ENCODE data around the gene PTCH1. TPM values are rescaled to one million over a fixed set of nuclear protein-coding genes. Genes with fewer than 3 reads are reported as not detected.

PTCH1 gene
- total and polyA plus RNA-seq, 2 experiments from 2014 or later: 21.4 to 34.1 TPM

DNA sequence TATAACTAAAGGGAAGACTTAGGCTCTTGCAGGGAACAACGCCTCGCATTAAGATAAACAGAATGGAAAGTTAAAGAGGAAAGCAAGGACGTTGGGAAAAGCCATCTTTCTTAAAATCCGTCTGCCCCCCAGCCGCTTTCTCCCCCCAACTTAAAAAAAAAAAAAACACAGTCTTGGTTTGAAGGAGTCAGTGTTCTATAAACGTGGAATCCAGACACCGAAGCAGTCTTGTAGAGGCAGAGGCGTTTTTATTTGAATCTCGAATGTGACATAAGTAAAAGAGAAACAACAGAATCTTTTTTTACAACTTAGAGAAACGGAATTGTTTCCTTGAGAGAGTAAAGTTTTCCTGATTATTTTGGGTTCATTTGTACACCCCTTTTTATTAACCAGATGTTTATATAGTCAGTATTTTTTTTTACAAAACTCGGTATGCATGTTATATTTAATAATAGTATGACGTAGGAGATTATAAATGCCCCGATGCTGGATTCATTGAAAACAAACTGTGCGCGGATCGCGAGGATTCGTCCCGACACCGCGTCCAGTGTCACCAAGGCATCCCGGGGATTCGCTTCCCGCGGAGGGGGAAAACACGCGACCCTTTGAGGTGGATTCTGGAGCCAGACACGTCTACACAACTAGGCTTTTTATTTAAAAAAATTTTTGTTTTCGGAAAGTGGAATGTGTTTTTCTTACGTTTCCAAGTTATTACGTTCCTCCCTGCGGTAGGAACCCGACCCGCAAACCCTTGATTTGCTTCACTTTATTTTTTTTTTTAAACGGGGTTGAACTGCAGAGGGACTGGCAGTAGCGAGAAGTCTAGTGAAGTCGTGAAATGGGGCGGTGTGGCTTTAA, 6.7 kb downstream of the PTCH1 start:
- no peaks in the 10 kb centered on the region; the same call in 2 of the 3 replicates for H3K9me3 Mint-ChIP-seq
- Histone ChIP-seq H3K4me3 (peak overlapping the region; percentile 87), H3K4me2 (peak overlapping the region; percentile 85), H3K36me3 (ENCODE audit: insufficient read depth) (no peaks in the 10 kb centered on the region), H3K4me1 (ENCODE audit: insufficient read depth) (peaks cover 24% of the 10 kb centered on the region), H3K27ac (ENCODE audit: low read depth) (peak overlapping the region; percentile 97), H3F3A (replicated peaks; ENCODE audit: low read depth) (peaks cover 16% of the 10 kb centered on the region), H3K9me2 (ENCODE audit: insufficient read depth) (no peaks in the 10 kb centered on the region), H3K27me3 (ENCODE audit: insufficient read depth) (peaks cover 26% of the 10 kb centered on the region), H4K20me1 (replicated peaks; ENCODE audit: insufficient read depth) (no peaks in the 10 kb centered on the region), H3K79me2 (replicated peaks; ENCODE audit: insufficient read depth) (peaks cover 31% of the 10 kb centered on the region), H2AFZ (no peak overlapping the region)
- peak overlapping the region; percentile 91 for H3K4me3 Mint-ChIP-seq
- DNase-seq (ENCODE audit: low spot score) (no peak), ATAC-seq (no peak)
- H3K4me1 Mint-ChIP-seq: peaks cover 42% of the 10 kb centered on the region
- no peaks in the 10 kb centered on the region; the same call in 2 of the 3 replicates for H3K36me3 Mint-ChIP-seq (ENCODE audit: low read depth)
- H3K27ac Mint-ChIP-seq: peak overlapping the region; percentile 53
- H3K27me3 Mint-ChIP-seq (ENCODE audit: insufficient read depth, low read depth, poor library complexity): peaks cover 58% of the 10 kb centered on the region
- TF ChIP-seq POLR2AphosphoS5 (IDR thresholded peaks at IDR 0.05; ENCODE audit: low read depth) (no peak), ZNF331 (CRISPR knock-in tag; IDR thresholded peaks at IDR 0.05; ENCODE audit: low read depth) (no peak), JUNB (IDR thresholded peaks at IDR 0.05; ENCODE audit: unreplicated experiment) (no peak), CREB1 (CRISPR knock-in tag; IDR thresholded peaks at IDR 0.05; ENCODE audit: low read depth) (no peak), EZH2 (IDR thresholded peaks at IDR 0.05; ENCODE audit: low read depth, unreplicated experiment) (no peak), EZH2phosphoT487 (IDR thresholded peaks at IDR 0.05; ENCODE audit: unreplicated experiment) (no peak), NANOG (IDR thresholded peaks at IDR 0.05; ENCODE audit: borderline replicate concordance) (no peak), ZNF114 (CRISPR knock-in tag; IDR thresholded peaks at IDR 0.05) (no peak), STAT1 (IDR thresholded peaks at IDR 0.05; ENCODE audit: unreplicated experiment) (no peak)
- TF ChIP-seq, protein P1, sequence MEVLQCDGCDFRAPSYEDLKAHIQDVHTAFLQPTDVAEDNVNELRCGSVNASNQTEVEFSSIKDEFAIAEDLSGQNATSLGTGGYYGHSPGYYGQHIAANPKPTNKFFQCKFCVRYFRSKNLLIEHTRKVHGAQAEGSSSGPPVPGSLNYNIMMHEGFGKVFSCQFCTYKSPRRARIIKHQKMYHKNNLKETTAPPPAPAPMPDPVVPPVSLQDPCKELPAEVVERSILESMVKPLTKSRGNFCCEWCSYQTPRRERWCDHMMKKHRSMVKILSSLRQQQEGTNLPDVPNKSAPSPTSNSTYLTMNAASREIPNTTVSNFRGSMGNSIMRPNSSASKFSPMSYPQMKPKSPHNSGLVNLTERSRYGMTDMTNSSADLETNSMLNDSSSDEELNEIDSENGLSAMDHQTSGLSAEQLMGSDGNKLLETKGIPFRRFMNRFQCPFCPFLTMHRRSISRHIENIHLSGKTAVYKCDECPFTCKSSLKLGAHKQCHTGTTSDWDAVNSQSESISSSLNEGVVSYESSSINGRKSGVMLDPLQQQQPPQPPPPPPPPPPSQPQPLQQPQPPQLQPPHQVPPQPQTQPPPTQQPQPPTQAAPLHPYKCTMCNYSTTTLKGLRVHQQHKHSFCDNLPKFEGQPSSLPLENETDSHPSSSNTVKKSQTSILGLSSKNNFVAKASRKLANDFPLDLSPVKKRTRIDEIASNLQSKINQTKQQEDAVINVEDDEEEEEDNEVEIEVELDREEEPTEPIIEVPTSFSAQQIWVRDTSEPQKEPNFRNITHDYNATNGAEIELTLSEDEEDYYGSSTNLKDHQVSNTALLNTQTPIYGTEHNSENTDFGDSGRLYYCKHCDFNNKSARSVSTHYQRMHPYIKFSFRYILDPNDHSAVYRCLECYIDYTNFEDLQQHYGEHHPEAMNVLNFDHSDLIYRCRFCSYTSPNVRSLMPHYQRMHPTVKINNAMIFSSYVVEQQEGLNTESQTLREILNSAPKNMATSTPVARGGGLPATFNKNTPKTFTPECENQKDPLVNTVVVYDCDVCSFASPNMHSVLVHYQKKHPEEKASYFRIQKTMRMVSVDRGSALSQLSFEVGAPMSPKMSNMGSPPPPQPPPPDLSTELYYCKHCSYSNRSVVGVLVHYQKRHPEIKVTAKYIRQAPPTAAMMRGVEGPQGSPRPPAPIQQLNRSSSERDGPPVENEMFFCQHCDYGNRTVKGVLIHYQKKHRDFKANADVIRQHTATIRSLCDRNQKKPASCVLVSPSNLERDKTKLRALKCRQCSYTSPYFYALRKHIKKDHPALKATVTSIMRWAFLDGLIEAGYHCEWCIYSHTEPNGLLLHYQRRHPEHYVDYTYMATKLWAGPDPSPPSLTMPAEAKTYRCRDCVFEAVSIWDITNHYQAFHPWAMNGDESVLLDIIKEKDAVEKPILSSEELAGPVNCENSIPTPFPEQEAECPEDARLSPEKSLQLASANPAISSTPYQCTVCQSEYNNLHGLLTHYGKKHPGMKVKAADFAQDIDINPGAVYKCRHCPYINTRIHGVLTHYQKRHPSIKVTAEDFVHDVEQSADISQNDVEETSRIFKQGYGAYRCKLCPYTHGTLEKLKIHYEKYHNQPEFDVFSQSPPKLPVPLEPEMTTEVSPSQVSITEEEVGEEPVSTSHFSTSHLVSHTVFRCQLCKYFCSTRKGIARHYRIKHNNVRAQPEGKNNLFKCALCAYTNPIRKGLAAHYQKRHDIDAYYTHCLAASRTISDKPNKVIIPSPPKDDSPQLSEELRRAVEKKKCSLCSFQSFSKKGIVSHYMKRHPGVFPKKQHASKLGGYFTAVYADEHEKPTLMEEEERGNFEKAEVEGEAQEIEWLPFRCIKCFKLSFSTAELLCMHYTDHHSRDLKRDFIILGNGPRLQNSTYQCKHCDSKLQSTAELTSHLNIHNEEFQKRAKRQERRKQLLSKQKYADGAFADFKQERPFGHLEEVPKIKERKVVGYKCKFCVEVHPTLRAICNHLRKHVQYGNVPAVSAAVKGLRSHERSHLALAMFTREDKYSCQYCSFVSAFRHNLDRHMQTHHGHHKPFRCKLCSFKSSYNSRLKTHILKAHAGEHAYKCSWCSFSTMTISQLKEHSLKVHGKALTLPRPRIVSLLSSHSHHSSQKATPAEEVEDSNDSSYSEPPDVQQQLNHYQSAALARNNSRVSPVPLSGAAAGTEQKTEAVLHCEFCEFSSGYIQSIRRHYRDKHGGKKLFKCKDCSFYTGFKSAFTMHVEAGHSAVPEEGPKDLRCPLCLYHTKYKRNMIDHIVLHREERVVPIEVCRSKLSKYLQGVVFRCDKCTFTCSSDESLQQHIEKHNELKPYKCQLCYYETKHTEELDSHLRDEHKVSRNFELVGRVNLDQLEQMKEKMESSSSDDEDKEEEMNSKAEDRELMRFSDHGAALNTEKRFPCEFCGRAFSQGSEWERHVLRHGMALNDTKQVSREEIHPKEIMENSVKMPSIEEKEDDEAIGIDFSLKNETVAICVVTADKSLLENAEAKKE (CRISPR knock-in tag; IDR thresholded peaks at IDR 0.05): no peak
- TF ChIP-seq, protein P2, sequence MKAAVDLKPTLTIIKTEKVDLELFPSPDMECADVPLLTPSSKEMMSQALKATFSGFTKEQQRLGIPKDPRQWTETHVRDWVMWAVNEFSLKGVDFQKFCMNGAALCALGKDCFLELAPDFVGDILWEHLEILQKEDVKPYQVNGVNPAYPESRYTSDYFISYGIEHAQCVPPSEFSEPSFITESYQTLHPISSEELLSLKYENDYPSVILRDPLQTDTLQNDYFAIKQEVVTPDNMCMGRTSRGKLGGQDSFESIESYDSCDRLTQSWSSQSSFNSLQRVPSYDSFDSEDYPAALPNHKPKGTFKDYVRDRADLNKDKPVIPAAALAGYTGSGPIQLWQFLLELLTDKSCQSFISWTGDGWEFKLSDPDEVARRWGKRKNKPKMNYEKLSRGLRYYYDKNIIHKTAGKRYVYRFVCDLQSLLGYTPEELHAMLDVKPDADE (IDR thresholded peaks at IDR 0.05): no peak
- TF ChIP-seq, protein P3, sequence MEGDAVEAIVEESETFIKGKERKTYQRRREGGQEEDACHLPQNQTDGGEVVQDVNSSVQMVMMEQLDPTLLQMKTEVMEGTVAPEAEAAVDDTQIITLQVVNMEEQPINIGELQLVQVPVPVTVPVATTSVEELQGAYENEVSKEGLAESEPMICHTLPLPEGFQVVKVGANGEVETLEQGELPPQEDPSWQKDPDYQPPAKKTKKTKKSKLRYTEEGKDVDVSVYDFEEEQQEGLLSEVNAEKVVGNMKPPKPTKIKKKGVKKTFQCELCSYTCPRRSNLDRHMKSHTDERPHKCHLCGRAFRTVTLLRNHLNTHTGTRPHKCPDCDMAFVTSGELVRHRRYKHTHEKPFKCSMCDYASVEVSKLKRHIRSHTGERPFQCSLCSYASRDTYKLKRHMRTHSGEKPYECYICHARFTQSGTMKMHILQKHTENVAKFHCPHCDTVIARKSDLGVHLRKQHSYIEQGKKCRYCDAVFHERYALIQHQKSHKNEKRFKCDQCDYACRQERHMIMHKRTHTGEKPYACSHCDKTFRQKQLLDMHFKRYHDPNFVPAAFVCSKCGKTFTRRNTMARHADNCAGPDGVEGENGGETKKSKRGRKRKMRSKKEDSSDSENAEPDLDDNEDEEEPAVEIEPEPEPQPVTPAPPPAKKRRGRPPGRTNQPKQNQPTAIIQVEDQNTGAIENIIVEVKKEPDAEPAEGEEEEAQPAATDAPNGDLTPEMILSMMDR (conservative IDR thresholded peaks at IDR 0.05; ENCODE audit: low read depth in 2 of 2): no peak
- TF ChIP-seq, protein P4, sequence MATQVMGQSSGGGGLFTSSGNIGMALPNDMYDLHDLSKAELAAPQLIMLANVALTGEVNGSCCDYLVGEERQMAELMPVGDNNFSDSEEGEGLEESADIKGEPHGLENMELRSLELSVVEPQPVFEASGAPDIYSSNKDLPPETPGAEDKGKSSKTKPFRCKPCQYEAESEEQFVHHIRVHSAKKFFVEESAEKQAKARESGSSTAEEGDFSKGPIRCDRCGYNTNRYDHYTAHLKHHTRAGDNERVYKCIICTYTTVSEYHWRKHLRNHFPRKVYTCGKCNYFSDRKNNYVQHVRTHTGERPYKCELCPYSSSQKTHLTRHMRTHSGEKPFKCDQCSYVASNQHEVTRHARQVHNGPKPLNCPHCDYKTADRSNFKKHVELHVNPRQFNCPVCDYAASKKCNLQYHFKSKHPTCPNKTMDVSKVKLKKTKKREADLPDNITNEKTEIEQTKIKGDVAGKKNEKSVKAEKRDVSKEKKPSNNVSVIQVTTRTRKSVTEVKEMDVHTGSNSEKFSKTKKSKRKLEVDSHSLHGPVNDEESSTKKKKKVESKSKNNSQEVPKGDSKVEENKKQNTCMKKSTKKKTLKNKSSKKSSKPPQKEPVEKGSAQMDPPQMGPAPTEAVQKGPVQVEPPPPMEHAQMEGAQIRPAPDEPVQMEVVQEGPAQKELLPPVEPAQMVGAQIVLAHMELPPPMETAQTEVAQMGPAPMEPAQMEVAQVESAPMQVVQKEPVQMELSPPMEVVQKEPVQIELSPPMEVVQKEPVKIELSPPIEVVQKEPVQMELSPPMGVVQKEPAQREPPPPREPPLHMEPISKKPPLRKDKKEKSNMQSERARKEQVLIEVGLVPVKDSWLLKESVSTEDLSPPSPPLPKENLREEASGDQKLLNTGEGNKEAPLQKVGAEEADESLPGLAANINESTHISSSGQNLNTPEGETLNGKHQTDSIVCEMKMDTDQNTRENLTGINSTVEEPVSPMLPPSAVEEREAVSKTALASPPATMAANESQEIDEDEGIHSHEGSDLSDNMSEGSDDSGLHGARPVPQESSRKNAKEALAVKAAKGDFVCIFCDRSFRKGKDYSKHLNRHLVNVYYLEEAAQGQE (IDR thresholded peaks at IDR 0.05; ENCODE audit: unreplicated experiment): no peak

Measured in GM23338 (cell line).